Fibroblast of peridontal ligament (primary cell): ENCODE results near the gene IRS1.
"Not testable (repeated sequence)": the region's sequence is repeated elsewhere in the genome, so short reads cannot be mapped to it uniquely, and the experiment has no call there.

ENCODE experiments used
- DNase-seq: peaks from one replicate; pipeline ENCODE4 v3.0.0-alpha.2; 2010; ENCODE audit errors: extremely low read depth

IRS1 gene

GRCh38 chr2:226799211-226799975 is at the start of gene IRS1:
Gene IRS1, minus strand, starts transcription at chr2:226799820. Its CDS starts 1,082 bp downstream, at chr2:226798738.
- DNase-seq: peak; percentile 79

DNA sequence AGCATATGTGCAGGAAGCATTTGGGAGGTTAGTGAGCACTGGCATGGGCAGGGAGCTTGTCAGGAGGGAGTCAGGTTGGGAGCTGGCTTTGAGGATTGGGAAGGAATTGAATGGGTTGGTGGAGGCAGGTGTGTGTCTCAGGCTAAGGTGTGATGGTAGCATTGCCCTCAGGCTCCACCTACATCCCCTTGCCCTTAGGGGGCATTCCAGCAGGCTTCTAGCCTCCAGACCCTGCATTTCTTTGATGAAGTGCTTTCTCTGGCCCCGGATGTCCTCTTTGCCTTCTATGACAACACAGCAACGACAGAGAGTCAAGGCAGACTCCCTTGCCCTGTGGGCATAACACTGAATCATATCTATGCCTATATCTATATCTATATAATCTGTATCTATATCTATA is 49.7 kb upstream of the IRS1 start:
- DNase-seq: no peak

DNA sequence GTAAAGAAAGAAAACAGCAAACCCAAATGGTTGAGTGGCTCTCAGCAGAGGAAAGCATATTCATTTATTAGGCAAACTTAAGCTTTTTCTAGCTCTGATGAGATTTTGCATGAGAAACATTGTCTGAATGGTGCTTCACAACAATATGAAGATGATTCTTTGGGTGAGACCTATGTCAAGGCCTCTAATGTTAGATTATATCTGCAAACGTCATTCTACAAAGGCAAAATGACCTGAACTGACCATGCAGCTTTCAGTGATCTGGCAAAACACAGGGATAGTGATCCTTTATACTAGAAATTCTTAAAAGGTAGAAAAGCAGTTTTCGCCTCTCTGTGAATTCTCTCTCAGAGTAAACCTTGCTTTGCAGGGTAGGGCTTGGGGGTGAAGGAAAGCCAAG is 47.9 kb upstream of the IRS1 start:
- no peak for DNase-seq

- DNase-seq: no peak
Measured at GRCh38 chr2:226847090-226847489, 47.5 kb upstream of the IRS1 start.

- DNase-seq: no peak
Measured at GRCh38 chr2:226845386-226846116, 45.9 kb upstream of the IRS1 start.

GRCh38 chr2:226843001-226843400 is 43.4 kb upstream of the IRS1 start:
- DNase-seq: not testable (repeated sequence)

DNA sequence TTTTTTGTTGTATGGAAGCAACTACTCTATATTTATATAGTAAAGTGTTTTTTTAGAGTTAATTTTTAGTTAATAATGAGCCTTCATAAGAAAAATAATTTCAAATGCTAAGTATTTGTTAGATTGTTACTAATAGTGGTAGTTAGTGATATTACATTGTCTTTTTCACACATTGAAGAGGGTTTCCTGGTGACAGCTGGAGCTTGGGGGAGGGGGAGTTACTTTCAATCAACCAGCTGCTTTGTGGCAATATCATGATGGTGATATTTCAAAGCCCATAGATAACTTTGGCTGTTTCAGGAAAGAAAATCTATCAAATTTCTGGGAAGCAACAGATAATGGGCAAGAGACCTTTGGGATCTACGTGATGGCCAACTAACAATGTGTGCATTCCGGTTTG is 40.3 kb upstream of the IRS1 start:
- DNase-seq: no peak

DNA sequence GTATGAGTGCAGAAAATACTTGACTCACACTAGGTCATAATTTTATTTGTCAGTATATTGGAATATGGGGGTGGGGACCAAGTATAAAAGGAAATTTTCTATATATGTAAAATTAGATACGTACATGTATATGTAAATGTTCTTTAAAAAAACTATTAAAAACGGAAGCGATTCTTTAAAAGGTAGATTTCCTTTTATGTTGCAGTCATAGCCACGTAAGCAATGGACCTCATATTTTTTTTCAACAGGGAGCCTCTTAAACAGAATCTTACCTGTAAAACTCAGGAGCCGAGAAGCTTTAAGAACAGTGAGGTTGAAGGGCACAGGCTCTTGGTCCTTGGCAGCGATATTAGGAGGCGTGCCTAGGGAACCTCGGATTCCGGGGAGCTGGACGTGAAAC is 39.5 kb upstream of the IRS1 start:
- no peak for DNase-seq

GRCh38 chr2:226838722-226839121 is 39.1 kb upstream of the IRS1 start:
- no peak for DNase-seq

- no peak for DNase-seq
Measured at GRCh38 chr2:226837787-226838603, 38.4 kb upstream of the IRS1 start.

- DNase-seq: no peak
Measured at GRCh38 chr2:226837334-226837733, 37.7 kb upstream of the IRS1 start.

DNA sequence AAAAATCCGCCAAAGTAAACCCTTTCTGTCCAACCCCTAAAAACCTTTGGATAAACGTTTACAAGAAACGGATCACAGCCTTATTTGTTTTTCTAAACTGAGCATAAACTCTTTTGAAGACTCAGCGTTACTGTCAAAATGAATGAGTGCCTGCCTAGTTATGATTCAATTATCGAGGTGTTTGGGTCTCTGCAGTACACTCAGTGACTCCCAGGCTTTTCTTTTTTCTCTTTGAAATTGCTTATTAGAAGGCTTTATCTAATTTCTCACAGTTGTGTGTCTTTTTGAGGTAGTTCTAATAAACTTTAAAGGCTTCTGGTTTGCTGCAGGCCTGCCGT is 36.9 kb upstream of the IRS1 start:
- DNase-seq: no peak

DNA sequence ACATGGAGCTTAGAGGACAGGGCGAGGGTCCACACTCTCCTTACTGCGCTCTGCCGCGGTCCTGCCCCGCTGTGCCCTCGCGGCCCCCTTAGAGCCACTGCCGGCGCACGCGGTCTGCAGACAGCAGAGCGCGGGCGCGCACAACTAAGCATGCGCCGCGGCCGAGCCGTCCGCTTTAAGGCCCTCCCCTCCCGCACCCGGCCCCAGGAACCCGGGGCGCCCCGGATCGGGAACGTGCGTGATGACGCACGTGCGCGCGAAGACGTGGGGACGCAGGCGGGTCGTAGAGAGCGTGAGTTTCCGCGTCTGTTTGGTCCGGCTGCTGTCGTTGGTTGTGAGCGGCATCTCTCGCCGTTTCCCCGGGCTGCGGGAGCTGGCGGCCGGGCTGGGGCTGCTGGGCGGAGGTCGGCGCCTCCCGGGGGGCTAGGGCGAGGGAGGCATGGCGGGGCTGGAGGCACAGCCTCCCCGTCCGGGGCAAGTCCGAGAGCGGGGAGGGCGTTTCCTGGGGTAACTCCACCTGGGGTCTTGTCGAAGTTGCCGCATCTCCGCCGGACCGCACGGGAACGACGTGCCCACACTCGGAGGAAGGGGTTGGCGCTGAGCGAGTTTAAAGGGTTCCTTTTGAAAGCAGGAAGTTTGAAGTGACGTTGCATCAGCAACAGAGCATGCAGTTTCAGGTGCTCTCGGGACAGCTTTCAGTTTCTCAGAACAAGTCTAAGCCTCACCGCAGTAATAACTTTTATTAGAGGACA is 36.4 kb upstream of the IRS1 start, which contains the start of gene RHBDD1:
RHBDD1 (plus strand) TSS at position 259 of the 752 bp plus-strand sequence. CDS start 28,640 bp downstream, outside the sequence.
- peak; percentile 91 for DNase-seq

DNA sequence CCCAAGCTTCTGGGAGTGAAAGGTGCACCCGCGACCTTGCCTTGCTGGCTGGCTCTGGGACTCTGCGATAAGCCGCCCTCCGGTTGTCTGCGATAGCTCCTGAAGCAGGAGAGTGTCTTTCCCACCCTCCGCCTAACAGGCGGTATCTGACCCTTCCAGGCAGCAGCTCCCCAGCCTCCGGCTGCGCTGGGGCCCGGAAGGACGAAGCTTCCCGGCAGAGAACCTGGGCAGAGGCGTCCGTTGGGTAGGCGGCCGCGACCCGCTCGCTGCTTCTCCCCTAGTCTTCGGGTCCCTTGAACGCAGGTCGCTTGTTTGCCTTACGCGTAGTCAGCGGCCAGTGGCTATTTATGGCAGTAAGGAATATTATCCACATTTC is 35.8 kb upstream of the IRS1 start:
- DNase-seq: no peak

GRCh38 chr2:226834880-226835279 is 35.3 kb upstream of the IRS1 start:
- not testable (repeated sequence) for DNase-seq

DNA sequence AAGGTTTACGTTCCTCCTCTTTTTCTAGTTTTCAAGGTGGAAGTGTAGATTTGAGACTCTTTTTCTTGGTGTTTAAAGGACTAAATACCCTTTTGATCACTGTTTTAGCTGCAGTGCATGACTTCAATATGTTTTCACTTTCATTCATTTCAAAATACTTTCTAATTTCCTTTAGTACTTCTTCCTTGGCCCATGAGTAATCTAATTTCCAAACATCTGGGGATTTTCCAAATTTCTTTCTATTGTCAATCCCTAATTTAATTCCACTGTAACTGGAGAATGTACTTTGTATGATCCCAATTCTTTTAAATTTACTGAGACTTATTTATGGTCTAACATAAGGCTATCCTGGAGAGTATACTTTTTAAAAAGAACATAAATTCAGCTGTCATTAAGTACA is 32.4 kb upstream of the IRS1 start:
- peak; percentile 57 for DNase-seq

DNA sequence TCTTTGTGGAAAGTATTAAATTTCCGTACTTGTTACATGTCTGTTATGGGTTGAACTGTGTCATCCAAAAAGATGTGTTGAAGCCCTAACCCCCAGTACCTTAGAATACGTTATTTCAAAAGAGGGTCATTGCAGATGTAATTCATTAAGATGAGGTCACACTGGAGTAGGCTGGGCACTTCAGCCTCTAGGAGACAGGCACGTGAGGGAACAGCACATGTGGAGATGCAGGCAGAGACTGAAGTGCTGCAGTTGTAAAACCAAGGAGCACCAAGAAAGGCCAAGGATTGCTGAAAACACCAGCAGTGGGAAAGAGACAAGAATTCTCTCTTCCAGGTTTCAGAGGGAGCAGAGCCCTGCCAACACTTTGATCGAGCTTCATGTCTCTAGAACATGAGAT is 31.6 kb upstream of the IRS1 start:
- DNase-seq: no peak

GRCh38 chr2:226829721-226830631 is 30.4 kb upstream of the IRS1 start:
- no peak for DNase-seq

DNA sequence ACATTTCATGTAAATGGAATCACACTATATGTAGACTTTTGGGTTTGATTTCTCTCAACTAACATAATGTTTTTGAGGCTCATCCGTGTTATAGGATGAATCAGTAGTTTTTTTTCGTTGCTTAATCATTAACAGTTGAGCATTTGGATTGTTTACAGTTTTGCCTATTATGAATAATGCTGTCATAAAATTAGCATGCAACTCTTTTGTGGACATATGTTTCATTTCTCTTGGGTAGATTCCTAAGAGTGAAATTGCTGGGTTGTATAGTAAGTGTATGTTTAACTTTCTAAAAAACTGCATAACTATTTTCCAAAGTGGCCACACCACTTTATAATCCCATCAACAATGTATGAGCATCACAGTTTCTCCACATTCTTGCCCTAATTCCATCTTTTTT is 28.6 kb upstream of the IRS1 start:
- DNase-seq: peak; percentile 30

DNA sequence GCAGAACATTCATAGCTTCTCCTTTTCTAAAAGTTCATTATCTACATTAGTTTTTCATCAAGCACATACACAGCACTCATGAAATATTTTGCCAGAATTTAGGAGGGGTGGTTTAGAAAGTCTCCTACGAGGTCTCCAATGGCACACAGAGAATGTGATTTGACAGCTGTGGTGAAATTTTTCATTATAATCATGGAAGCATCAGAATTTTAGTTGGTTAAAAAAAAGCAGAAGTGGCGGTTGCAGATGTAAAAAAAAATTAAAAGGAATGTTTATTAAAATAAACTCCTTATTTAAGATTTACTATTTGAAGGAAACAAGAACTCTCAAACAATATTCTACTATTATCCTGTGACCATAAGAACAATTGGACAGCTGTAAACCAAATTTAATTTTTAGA is 25.4 kb upstream of the IRS1 start:
- DNase-seq: no peak

DNA sequence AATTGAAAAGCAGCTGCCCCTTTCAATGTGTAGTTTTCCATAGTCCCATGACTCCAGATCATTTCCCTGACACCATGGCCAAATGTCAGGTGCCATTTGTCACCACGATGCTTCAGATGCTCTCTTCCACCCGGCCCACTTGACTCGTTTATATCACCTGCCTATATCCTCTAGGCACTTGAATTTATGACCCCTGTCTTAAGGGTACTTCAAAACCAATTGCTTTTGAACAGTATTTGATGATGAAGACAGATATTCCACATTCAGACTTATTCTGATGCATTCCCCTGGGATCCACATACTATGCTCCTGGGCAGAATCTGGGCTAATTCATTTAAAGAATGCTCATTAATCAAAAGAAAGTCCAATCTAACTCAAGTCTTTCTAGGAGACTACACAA is 19.3 kb upstream of the IRS1 start:
- no peak for DNase-seq
